Memory B cell (primary cell): ENCODE measurements around the gene SRCIN1.
"Not testable (repeated sequence)": the region's sequence is repeated elsewhere in the genome, so short reads cannot be mapped to it uniquely, and the experiment has no call there.

Experiments used
- ATAC-seq: fragments of 150-1000 bp; cut with Tn5 transposase; 2 replicates; pipeline ENCODE4 v1.10.0; 2021; ENCODE audit warnings: low read depth, mild to moderate bottlenecking, moderate library complexity
- DNase-seq, 2 donors: peaks; one replicate each; pipeline ENCODE4 v3.0.0; 2022; ENCODE audit warnings: low spot score in 2 of 2
- H3K27ac Mint-ChIP-seq: one replicate; pipeline ENCODE4 v1.8.0; 2022; ENCODE audit warnings: mild to moderate bottlenecking, moderate library complexity, mixed read lengths
- H3K27me3 Mint-ChIP-seq: one replicate; pipeline ENCODE4 v1.8.0; 2022; ENCODE audit warnings: mixed read lengths
- H3K36me3 Mint-ChIP-seq: one replicate; pipeline ENCODE4 v1.8.0; 2022; ENCODE audit warnings: mild to moderate bottlenecking, mixed read lengths
- H3K4me1 Mint-ChIP-seq: one replicate; pipeline ENCODE4 v1.8.0; 2022; ENCODE audit warnings: mixed read lengths
- H3K4me3 Mint-ChIP-seq: one replicate; pipeline ENCODE4 v1.8.0; 2022; ENCODE audit warnings: mild to moderate bottlenecking, moderate library complexity, mixed read lengths
- H3K9me3 Mint-ChIP-seq: one replicate; pipeline ENCODE4 v1.8.0; 2022; ENCODE audit warnings: mixed read lengths

The SRCIN1 gene

DNA sequence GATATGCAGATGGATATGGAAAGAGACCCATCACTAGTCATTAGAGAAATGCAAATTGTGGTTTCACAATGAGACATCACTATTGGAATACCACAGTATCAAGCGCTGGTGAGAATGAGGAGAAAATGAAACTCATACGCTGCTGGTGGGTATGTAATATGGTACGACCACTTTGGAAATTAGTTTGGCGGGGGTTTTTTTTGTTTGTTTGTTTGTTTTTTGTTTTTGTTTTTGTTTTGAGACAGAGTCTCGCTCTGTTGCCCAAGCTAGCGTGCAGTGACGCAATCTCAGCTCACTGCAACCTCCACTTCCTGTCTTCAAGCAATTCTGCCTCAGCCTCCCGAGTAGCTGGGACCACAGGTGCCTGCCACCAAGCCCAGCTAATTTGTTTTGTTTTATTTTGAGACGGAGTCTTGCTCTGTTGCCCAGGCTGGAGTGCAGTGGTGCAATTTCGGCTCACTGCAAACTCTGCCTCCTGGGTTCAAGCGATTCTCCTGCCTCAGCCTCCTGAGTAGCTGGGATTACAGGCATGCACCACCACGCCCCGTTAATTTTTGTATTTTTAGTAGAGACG is 19.1 kb upstream of the SRCIN1 start:
- not testable (repeated sequence) for H3K9me3 Mint-ChIP-seq, H3K4me1 Mint-ChIP-seq, H3K36me3 Mint-ChIP-seq
- H3K27me3 Mint-ChIP-seq: peaks cover 25% of the 10 kb centered on the region
- peak overlapping the region; percentile 22 for H3K4me3 Mint-ChIP-seq
- peak overlapping the region; percentile 54 for H3K27ac Mint-ChIP-seq
- ATAC-seq (peak; percentile 88), DNase-seq (peak in 1 of 2 donors; percentile 36)

GRCh38 chr17:38621538-38621937 is 15.8 kb upstream of the SRCIN1 start:
- Mint-ChIP-seq H3K36me3 (no peaks in the 10 kb centered on the region), H3K9me3 (peaks cover 3% of the 10 kb centered on the region), H3K4me1 (peaks cover 5% of the 10 kb centered on the region), H3K27me3 (peaks cover 25% of the 10 kb centered on the region), H3K27ac (no peak overlapping the region), H3K4me3 (no peak overlapping the region)
- ATAC-seq (no peak), DNase-seq (no peak)

DNA sequence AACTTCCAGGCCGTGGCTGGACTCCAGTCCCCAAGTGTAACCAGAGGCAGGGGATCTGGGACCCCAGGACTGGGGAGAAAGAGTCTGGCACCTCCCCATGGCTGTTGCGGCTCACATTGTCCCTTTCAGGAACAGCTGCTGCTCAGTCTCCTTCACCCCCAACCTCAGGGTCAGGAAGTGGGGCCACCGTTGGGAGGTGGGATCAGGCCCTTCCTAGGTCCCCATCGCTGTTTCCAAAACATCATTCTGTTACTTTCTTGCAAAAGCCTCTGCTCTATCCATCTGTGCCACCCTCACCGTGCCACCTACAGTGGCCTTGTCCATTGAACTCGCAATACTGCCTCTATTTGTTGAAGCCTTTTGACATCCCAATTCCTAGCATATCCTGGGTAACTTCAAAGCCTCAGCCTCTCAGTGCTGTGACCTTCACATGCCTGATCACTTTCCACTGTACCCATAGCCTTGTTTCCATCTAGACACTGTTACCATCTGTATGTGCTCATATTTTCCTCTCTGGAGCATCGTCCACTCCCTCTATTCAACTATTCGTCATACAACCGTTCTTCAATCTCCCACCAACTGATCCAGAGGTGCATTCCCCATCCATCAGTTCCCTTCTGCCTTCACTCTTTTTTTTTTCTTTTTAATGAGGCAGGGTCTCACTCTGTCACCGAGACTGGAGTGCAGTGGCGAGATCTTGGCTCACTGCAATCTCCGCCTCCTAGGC is 15.0 kb upstream of the SRCIN1 start:
- DNase-seq: no peak

DNA sequence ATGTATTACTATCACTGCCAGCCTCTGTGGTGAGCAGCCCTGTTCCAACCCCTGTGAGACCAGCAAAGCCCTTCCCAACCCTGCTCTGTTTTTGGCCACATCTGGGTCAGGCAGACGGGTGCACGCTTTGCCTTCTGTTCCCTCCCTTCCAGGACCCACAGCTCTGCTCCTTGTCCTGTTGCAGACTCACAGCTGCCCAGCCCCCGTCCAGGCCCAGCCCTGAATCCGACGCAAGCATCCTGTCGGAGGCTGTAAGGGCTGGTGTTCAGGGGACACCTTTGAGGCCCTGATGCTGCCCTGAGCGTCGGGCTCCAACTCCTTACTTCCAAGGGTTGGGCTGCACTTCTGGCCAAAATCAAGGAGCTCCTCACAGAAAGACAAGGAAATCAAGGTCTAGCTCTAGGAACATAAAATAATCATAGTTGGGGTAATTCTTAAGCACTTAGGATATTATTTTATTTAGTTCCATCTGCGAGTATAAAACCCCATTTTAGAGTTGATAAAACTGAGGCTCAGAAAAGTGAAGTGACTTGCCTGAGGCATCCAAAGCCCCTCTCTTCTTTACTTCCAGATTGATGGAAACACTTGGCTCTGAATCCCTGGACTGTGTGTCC is 14.3 kb upstream of the SRCIN1 start:
- ATAC-seq: no peak
- H3K9me3 Mint-ChIP-seq: peaks cover 3% of the 10 kb centered on the region
- peaks cover 24% of the 10 kb centered on the region for H3K27me3 Mint-ChIP-seq

More for the DNA sequence above, 15.0 kb upstream of the SRCIN1 start:
- Mint-ChIP-seq H3K4me1 (peaks cover 8% of the 10 kb centered on the region), H3K9me3 (peaks cover 3% of the 10 kb centered on the region), H3K27me3 (peaks cover 25% of the 10 kb centered on the region), H3K36me3 (no peaks in the 10 kb centered on the region), H3K27ac (no peak overlapping the region), H3K4me3 (no peak overlapping the region)
- ATAC-seq: no peak

GRCh38 chr17:38619451-38619795 is 13.7 kb upstream of the SRCIN1 start:
- ATAC-seq: no peak
- Mint-ChIP-seq H3K27me3 (peaks cover 22% of the 10 kb centered on the region), H3K4me1 (peaks cover 3% of the 10 kb centered on the region), H3K36me3 (no peaks in the 10 kb centered on the region), H3K4me3 (no peak overlapping the region), H3K9me3 (no peaks in the 10 kb centered on the region), H3K27ac (no peak overlapping the region)
- DNase-seq: no peak

More for the DNA sequence above, 14.3 kb upstream of the SRCIN1 start:
- Mint-ChIP-seq H3K36me3 (no peaks in the 10 kb centered on the region), H3K27ac (no peak overlapping the region), H3K4me1 (peaks cover 8% of the 10 kb centered on the region), H3K4me3 (no peak overlapping the region)
- no peak for DNase-seq

DNA sequence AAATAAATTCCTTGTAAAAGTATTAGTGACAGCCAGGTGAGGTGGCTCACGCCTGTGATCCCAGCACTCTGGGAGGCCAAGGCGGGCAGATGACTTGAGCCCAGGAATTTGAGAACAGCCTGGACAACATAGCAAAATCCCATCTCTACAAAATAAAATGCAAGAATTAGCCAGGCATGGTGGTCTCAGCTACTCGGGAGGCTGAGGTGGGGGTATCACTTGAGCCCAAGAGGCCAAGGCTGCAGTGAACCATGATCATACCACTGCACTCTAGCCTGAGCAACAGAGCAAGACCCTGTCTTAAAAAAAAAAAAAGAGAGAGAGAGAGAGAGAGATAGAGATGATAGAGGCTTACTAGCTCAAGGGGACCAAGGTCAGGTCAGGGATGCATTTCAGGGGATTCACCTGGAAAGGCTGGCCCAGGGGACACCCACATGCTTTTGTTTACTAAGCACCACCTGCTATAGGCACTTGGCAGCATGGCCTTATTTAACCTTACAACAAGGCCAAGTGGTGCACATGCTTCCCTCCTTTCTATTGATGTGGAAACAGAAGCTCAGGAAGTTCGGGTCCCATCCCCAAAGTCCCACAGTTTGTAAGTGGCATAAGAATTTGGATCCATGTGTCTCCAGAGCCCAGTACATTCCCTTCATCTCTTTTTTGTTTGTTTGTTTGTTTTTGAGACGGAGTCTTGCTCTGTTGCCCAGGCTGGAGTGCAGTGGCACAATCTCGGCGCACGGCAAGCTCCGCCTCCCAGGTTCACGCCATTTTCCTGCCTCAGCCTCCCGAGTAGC is 12.4 kb upstream of the SRCIN1 start:
- ATAC-seq (no peak), DNase-seq (no peak)
- Mint-ChIP-seq H3K27me3 (peaks cover 31% of the 10 kb centered on the region), H3K4me3 (no peak overlapping the region), H3K9me3 (no peaks in the 10 kb centered on the region), H3K36me3 (no peaks in the 10 kb centered on the region), H3K4me1 (peaks cover 3% of the 10 kb centered on the region), H3K27ac (no peak overlapping the region)

DNA sequence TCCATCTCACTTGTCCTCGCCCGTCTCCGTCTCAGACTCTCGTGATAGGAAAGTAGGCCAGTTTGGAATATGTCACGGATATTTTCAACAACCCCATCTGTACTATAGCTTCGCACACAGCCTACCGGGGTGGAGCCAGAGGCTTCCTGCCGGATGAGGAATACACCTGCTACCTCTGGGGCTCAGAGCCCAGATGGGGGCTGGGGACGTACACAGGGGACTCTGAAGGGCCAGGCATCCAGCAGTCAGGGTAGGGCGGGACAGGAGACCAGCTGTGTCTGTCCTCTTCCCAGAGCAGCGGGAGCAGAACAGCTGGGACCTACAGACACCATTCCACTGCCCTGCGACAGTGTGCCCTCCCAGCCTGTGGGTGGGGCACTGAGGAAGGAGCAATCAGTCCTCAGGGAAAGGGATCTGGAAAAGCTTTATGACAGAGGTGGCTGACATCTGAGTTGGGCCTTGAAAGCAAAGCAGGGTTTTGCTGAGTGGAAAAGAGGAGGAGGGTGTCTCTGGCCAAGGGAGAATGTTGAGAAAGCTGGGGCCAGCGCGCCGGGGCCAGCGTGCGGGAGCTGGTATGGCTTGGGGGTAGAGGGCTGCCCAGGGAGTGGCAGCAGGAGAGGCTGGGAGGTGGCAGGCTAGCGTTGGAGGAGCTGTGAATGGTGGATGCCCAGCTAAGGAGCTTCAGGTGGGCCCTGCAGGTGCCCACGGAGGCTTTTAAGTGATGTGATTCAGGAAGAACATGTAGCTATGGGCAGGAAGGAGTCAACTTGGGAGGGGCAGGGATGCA is 11.5 kb upstream of the SRCIN1 start:
- H3K27me3 Mint-ChIP-seq: peaks cover 27% of the 10 kb centered on the region
- no peak overlapping the region for H3K27ac Mint-ChIP-seq
- no peaks in the 10 kb centered on the region for H3K36me3 Mint-ChIP-seq
- H3K9me3 Mint-ChIP-seq: peaks cover under 1% of the 10 kb centered on the region
- H3K4me3 Mint-ChIP-seq: no peak overlapping the region
- DNase-seq: no peak
- no peak for ATAC-seq
- peaks cover 3% of the 10 kb centered on the region for H3K4me1 Mint-ChIP-seq

DNA sequence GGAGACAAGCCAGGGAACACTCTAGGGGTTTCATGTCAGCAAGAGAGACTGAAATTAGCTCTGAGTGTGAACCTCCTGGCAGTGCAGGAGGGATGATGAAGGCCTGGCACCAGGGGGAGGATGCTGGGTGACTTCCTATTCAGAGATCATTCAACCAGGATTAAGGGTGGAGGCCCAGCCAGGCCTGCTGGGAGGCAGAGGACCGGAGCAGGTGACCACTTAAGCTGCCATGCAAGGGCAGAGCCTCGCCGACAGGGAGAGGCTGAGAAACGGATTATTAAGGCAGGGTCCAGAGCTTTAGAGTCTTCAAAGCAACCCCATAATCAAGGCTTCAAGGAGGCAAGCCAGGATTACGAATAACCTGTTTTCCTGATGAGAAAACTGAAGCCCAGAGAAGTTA is 10.6 kb upstream of the SRCIN1 start:
- Mint-ChIP-seq H3K9me3 (peaks cover 3% of the 10 kb centered on the region), H3K4me3 (no peak overlapping the region), H3K4me1 (peaks cover 3% of the 10 kb centered on the region), H3K36me3 (peaks cover 1% of the 10 kb centered on the region), H3K27me3 (peaks cover 26% of the 10 kb centered on the region), H3K27ac (no peak overlapping the region)
- DNase-seq (no peak), ATAC-seq (no peak)

- peaks cover 24% of the 10 kb centered on the region for H3K27me3 Mint-ChIP-seq
- no peak for DNase-seq
- H3K4me3 Mint-ChIP-seq: no peak overlapping the region
- no peak overlapping the region for H3K27ac Mint-ChIP-seq
- H3K9me3 Mint-ChIP-seq: peaks cover 5% of the 10 kb centered on the region
- ATAC-seq: no peak
- H3K4me1 Mint-ChIP-seq: peaks cover 3% of the 10 kb centered on the region
- peaks cover 4% of the 10 kb centered on the region for H3K36me3 Mint-ChIP-seq
Observed at GRCh38 chr17:38613981-38614779, 8.4 kb upstream of the SRCIN1 start.

GRCh38 chr17:38613525-38613980 is 7.8 kb upstream of the SRCIN1 start:
- Mint-ChIP-seq H3K36me3 (peaks cover 4% of the 10 kb centered on the region), H3K27me3 (peaks cover 26% of the 10 kb centered on the region), H3K4me1 (peaks cover 3% of the 10 kb centered on the region), H3K9me3 (peaks cover 5% of the 10 kb centered on the region), H3K27ac (no peak overlapping the region), H3K4me3 (no peak overlapping the region)
- DNase-seq (no peak), ATAC-seq (no peak)

GRCh38 chr17:38611872-38612376 is 6.2 kb upstream of the SRCIN1 start:
- no peak for ATAC-seq
- peaks cover 5% of the 10 kb centered on the region for H3K9me3 Mint-ChIP-seq
- H3K36me3 Mint-ChIP-seq: peaks cover 4% of the 10 kb centered on the region
- H3K27ac Mint-ChIP-seq: no peak overlapping the region
- peaks cover 8% of the 10 kb centered on the region for H3K4me1 Mint-ChIP-seq
- peaks cover 29% of the 10 kb centered on the region for H3K27me3 Mint-ChIP-seq
- H3K4me3 Mint-ChIP-seq: no peak overlapping the region
- no peak for DNase-seq

DNA sequence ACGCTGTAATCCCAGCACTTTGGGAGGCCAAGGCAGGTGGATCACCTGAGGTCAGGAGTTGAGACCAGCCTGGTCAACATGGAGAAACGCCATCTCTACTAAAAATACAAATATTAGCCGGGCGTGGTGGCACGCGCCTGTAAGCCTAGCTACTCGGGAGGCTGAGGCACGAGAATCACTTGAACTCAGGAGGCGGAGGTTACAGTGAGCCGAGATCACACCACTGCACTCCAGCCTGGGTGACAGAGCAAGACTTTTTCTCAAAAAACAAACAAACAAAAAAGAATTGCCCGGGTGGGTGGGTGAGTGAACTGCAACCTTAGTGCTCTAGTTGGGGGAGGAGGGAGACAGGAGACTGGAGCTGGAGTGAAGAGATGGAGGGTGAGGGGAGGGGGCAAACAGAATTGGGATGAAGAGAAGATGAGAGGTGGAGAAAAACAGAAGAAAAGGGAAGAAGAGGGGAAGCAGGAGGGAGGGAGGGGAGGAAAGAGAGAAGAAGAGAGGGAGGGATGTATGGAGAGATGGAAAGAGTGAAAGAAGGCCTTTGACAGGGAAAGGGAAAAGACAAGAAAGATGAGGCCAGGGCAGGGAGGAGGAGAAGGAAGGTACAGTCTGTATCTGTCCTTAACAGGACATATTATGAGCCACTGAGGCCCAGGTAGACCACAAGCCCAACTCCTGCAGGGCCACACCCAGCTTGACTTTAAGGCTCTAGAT is 5.5 kb upstream of the SRCIN1 start:
- DNase-seq: no peak
- Mint-ChIP-seq H3K4me3 (no peak overlapping the region), H3K4me1 (peaks cover 11% of the 10 kb centered on the region), H3K27me3 (peaks cover 32% of the 10 kb centered on the region), H3K9me3 (peaks cover 5% of the 10 kb centered on the region), H3K27ac (no peak overlapping the region), H3K36me3 (peaks cover 4% of the 10 kb centered on the region)
- ATAC-seq: no peak
